ENCODE data around the gene FKBP5.

DNA sequence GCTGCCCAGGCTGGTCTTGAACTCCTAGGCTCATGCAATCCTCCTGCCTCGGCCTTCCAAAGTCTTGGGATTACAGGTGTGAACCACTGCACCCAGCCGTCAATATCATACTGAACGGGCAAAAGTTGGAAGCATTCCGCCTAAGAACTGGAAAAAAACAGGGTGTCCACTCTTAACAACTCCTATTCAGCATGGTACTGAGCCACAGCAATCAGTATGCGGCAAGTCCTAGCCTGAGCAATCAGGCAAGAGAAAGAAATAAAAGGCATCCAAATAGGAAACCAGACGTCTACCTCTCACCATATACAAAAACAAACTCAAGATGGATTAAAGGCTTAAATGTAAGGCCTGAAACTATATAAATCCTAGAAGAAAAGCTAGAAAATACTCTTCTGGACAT is 83.1 kb downstream of the FKBP5 start:
- TF ChIP-seq POLR2A (IDR thresholded peaks at IDR 0.05; ENCODE audit: low read depth, low read length): no peak
- TF ChIP-seq POLR2AphosphoS5 (IDR thresholded peaks at IDR 0.05; ENCODE audit: low read depth, low read length): no peak
- no peak for TF ChIP-seq TAF1 (IDR thresholded peaks at IDR 0.05; ENCODE audit: borderline replicate concordance, low read depth, low read length)

Measured in GM12892 (cell line).